Smooth muscle cell of the brain vasculature (primary cell): ENCODE results near the gene INSC.

ENCODE experiments used
- DNase-seq: peaks from one replicate; pipeline ENCODE4 v3.0.0-alpha.2; 2012; ENCODE audit warnings: low read depth, low spot score

INSC gene

GRCh38 chr11:15216678-15217077, 102.0 kb downstream of the INSC start:
- DNase-seq, result no peak

- DNase-seq, result no peak
These were observed 102.7 kb downstream of the INSC start for GRCh38 chr11:15217416-15217815.

- DNase-seq, result no peak
These were observed 108.1 kb downstream of the INSC start for GRCh38 chr11:15222777-15223176.

- DNase-seq, result no peak
These were observed 108.6 kb downstream of the INSC start for GRCh38 chr11:15223318-15223717.

GRCh38 chr11:15224466-15224865, 109.7 kb downstream of the INSC start:
- no peak for DNase-seq

- no peak for DNase-seq
These were observed 112.3 kb downstream of the INSC start for GRCh38 chr11:15227011-15227410.

GRCh38 chr11:15228331-15228849, 113.7 kb downstream of the INSC start:
- DNase-seq, result no peak

GRCh38 chr11:15229069-15229468, 114.3 kb downstream of the INSC start:
- DNase-seq, result no peak

GRCh38 chr11:15232496-15232895, 117.8 kb downstream of the INSC start:
- no peak for DNase-seq

- DNase-seq, result no peak
These were observed 118.8 kb downstream of the INSC start for GRCh38 chr11:15233371-15234165.

GRCh38 chr11:15234796-15235195, 120.1 kb downstream of the INSC start:
- DNase-seq, result no peak

GRCh38 chr11:15236559-15236958, 121.8 kb downstream of the INSC start:
- DNase-seq, result no peak

GRCh38 chr11:15238856-15239255, 124.1 kb downstream of the INSC start:
- DNase-seq, result no peak

- DNase-seq, result no peak
These were observed 134.0 kb downstream of the INSC start for GRCh38 chr11:15248749-15249148.

GRCh38 chr11:15258433-15259165, 143.9 kb downstream of the INSC start:
- no peak for DNase-seq

GRCh38 chr11:15266999-15267398, 152.3 kb downstream of the INSC start:
- no peak for DNase-seq

GRCh38 chr11:15268598-15268997, 153.9 kb downstream of the INSC start:
- DNase-seq, result no peak

- DNase-seq, result no peak
These were observed 160.4 kb downstream of the INSC start for GRCh38 chr11:15275141-15275540.

- DNase-seq, result no peak
These were observed 161.9 kb downstream of the INSC start for GRCh38 chr11:15276621-15277020.

GRCh38 chr11:15278128-15278527, 163.4 kb downstream of the INSC start:
- no peak for DNase-seq

- no peak for DNase-seq
These were observed 165.7 kb downstream of the INSC start for GRCh38 chr11:15280393-15280792.

- no peak for DNase-seq
These were observed 168.0 kb downstream of the INSC start for GRCh38 chr11:15282754-15283153.

GRCh38 chr11:15286465-15286864, 171.7 kb downstream of the INSC start:
- DNase-seq, result no peak
